ENCODE data around the gene SLC15A4. TPM values are rescaled to one million over a fixed set of nuclear protein-coding genes. Genes with fewer than 3 reads are reported as not detected.
A peak's percentile ranks its signal among the peaks of the same experiment; 100 is the strongest.

The SLC15A4 gene
- total RNA-seq, 3 donors from 2014 or later (not counting 1 experiment from before 2014, with no cell fraction given), result 176 to 306 (median 250) TPM

DNA sequence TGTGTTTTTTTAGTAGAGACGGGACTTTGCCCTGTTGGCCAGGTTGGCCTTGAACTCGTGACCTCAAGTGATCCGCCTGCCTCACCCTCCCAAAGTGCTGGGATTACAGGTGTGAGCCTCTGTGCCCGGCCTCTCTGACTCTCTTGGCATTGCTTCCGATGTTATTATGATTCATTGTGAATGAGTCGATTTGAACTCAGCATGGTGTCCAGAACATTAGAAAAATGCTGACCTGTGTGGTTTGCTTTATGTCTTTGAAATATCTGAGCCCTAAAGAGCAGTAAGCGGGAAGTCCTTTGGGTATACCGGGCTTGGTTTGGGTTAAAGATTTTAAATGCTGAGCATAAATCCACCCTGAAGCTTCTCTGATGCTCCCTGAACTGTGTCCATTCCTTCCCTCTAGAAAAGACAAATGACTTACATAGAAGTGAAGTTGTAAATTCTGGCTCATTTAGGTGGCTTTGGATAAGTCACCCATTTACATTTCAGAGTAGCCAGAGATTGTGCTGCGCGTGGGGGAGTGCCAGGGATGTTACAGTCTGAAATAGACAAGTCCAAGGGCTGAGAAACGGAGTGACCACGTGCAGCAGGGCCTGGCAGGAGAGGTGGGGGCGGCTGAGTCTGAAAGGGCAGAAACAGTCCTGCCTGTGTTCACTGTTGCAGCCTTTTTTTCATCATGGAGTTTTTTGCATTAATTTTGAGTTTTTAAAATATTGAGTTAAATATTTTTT, 39.6 kb downstream of the SLC15A4 start:
- DNase-seq, result no peak
- Mint-ChIP-seq H3K4me3 (peak overlapping the region; percentile 33), H3K9me3 (no peaks in the 10 kb centered on the region), H3K27ac (peak overlapping the region; percentile 96 to 97), H3K36me3 (no peaks in the 10 kb centered on the region), H3K4me1 (peaks cover 28 to 40% of the 10 kb centered on the region in 2 donors), H3K27me3 (ENCODE audit: low read depth in 2 of 2) (no peaks in the 10 kb centered on the region)
- Histone ChIP-seq H3K27ac (ENCODE audit: low read length) (peak overlapping the region; percentile 91), H3K4me1 (ENCODE audit: control insufficient read depth, insufficient read depth, low read length) (peaks cover 23% of the 10 kb centered on the region), H3K27me3 (ENCODE audit: control insufficient read depth, insufficient read depth, low read length) (no peaks in the 10 kb centered on the region), H3K9me3 (ENCODE audit: control insufficient read depth, insufficient read depth, low read length) (no peaks in the 10 kb centered on the region), H3K4me3 (ENCODE audit: low read length) (no peak overlapping the region), H3K36me3 (ENCODE audit: control insufficient read depth, insufficient read depth, low read length) (no peaks in the 10 kb centered on the region)
- WGBS (ENCODE audit: insufficient coverage), result 88% methylated on average over 13 of the region's 13 CpGs
- no peak for ATAC-seq
- TF ChIP-seq, protein P1, sequence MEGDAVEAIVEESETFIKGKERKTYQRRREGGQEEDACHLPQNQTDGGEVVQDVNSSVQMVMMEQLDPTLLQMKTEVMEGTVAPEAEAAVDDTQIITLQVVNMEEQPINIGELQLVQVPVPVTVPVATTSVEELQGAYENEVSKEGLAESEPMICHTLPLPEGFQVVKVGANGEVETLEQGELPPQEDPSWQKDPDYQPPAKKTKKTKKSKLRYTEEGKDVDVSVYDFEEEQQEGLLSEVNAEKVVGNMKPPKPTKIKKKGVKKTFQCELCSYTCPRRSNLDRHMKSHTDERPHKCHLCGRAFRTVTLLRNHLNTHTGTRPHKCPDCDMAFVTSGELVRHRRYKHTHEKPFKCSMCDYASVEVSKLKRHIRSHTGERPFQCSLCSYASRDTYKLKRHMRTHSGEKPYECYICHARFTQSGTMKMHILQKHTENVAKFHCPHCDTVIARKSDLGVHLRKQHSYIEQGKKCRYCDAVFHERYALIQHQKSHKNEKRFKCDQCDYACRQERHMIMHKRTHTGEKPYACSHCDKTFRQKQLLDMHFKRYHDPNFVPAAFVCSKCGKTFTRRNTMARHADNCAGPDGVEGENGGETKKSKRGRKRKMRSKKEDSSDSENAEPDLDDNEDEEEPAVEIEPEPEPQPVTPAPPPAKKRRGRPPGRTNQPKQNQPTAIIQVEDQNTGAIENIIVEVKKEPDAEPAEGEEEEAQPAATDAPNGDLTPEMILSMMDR (IDR thresholded peaks at IDR 0.05), result no peak
- intact Hi-C loops (cut with micrococcal nuclease), result no loop called here

DNA sequence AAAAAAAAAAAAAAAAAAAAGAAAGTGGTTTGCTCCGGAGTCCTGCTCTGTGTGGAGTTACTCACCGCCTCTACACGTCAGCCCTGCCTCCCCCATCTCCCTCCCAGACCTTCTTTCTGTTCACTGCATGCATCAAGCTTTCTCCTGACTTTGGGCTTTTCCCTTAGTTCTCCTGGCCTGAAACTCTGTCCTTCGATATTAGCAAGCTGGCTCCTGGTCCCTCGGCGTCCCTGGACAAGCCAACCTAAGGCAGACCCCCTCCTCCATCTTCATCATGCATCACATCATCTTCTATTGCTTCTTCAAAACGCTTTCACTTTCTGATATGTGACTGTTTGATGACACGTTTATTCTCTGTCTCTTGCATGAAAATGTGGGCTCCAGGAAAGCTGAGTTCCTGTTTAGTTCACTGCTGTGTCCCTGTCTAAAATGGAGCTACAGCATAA, 40.6 kb downstream of the SLC15A4 start:
- 29% methylated on average over 8 of the region's 8 CpGs for WGBS (ENCODE audit: insufficient coverage)
- peak; percentile 83 to 89 (median 85) for ATAC-seq
- H3K36me3 Mint-ChIP-seq, result no peaks in the 10 kb centered on the region
- peak overlapping the region; percentile 96 to 97 for H3K27ac Mint-ChIP-seq
- no peaks in the 10 kb centered on the region for H3K36me3 ChIP-seq (ENCODE audit: control insufficient read depth, insufficient read depth, low read length)
- peaks cover 28 to 39% of the 10 kb centered on the region in 2 donors for H3K4me1 Mint-ChIP-seq
- H3K4me1 ChIP-seq (ENCODE audit: control insufficient read depth, insufficient read depth, low read length), result peaks cover 23% of the 10 kb centered on the region
- peak overlapping the region; percentile 86 for H3K4me3 Mint-ChIP-seq
- no peaks in the 10 kb centered on the region for H3K9me3 Mint-ChIP-seq
- no peaks in the 10 kb centered on the region for H3K27me3 ChIP-seq (ENCODE audit: control insufficient read depth, insufficient read depth, low read length)
- no peaks in the 10 kb centered on the region for H3K9me3 ChIP-seq (ENCODE audit: control insufficient read depth, insufficient read depth, low read length)
- peak overlapping the region; percentile 1 for H3K4me3 ChIP-seq (ENCODE audit: low read length)
- peak overlapping the region; percentile 91 for H3K27ac ChIP-seq (ENCODE audit: low read length)
- H3K27me3 Mint-ChIP-seq (ENCODE audit: low read depth in 2 of 2), result no peaks in the 10 kb centered on the region
- TF ChIP-seq, protein P1 (IDR thresholded peaks at IDR 0.05), result no peak
- peak; percentile 59 to 72 for DNase-seq
- intact Hi-C loops (cut with micrococcal nuclease), result loop anchor here (1.0 to 2.0 kb wide), 2 partner anchors 13 to 20 kb away; no protein-coding TSS in a partner anchor

DNA sequence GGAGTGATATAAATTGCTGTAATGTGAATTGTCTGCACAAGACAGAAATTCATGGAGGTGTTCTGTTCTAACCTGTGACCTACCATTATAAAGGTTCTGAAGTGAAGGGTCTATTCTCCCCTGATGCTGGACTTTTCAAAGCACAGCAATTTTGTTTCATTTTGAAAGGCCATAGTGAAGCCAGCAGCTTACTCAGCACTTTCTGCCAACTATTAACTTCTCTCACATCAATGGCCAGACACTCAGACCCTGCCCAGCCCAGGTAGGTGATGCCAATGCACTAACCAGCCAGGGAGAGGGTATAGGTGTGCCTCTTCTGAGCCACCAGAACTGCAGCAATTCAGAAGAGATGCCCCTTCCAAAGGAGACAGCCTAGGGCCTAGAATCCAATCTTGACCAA, 43.9 kb downstream of the SLC15A4 start:
- ATAC-seq, result no peak
- intact Hi-C loops (cut with micrococcal nuclease), result no loop called here
- peaks cover 22 to 32% of the 10 kb centered on the region in 2 donors for H3K4me1 Mint-ChIP-seq
- H3K27ac ChIP-seq (ENCODE audit: low read length), result no peak overlapping the region
- TF ChIP-seq, protein P1 (IDR thresholded peaks at IDR 0.05), result no peak
- H3K9me3 Mint-ChIP-seq, result no peaks in the 10 kb centered on the region
- no peaks in the 10 kb centered on the region for H3K36me3 ChIP-seq (ENCODE audit: control insufficient read depth, insufficient read depth, low read length)
- H3K27me3 Mint-ChIP-seq (ENCODE audit: low read depth in 2 of 2), result no peaks in the 10 kb centered on the region
- peaks cover 23% of the 10 kb centered on the region for H3K4me1 ChIP-seq (ENCODE audit: control insufficient read depth, insufficient read depth, low read length)
- DNase-seq, result no peak
- H3K4me3 ChIP-seq (ENCODE audit: low read length), result no peak overlapping the region
- H3K36me3 Mint-ChIP-seq, result no peaks in the 10 kb centered on the region
- no peaks in the 10 kb centered on the region for H3K27me3 ChIP-seq (ENCODE audit: control insufficient read depth, insufficient read depth, low read length)
- H3K27ac Mint-ChIP-seq, result peak overlapping the region; percentile 24 to 43
- no peak overlapping the region for H3K4me3 Mint-ChIP-seq
- H3K9me3 ChIP-seq (ENCODE audit: control insufficient read depth, insufficient read depth, low read length), result no peaks in the 10 kb centered on the region

Data from natural killer cell (primary cell).